IPS-20b (cell line): Measurements from ENCODE around the gene CSMD2.
"Not testable (repeated sequence)": the region's sequence is repeated elsewhere in the genome, so short reads cannot be mapped to it uniquely, and the experiment has no call there.

Experiments
- H3K27ac ChIP-seq: one replicate; pipeline ENCODE4 v1.5.1; 2013; ENCODE audit warnings: low read length
- H3K27me3 ChIP-seq: 2 replicates; pipeline ENCODE4 v1.6.1; 2013; ENCODE audit warnings: mild to moderate bottlenecking, low read length, inconsistent platforms; ENCODE audit not compliant: insufficient read depth
- H3K36me3 ChIP-seq: 2 replicates; pipeline ENCODE4 v1.6.1; 2013; ENCODE audit warnings: low read depth, mild to moderate bottlenecking, inconsistent platforms, low read length, moderate library complexity; ENCODE audit not compliant: insufficient read depth
- H3K4me1 ChIP-seq: 2 replicates; pipeline ENCODE4 v1.6.1; 2013; ENCODE audit warnings: mild to moderate bottlenecking, control low read depth, inconsistent platforms, low read length, moderate library complexity; ENCODE audit not compliant: insufficient read depth
- H3K4me3 ChIP-seq: 2 replicates; pipeline ENCODE4 v1.5.1; 2013; ENCODE audit warnings: mild to moderate bottlenecking, low read length, inconsistent platforms
- H3K9ac ChIP-seq: 2 replicates; pipeline ENCODE4 v1.6.1; 2013; ENCODE audit warnings: low read depth, mild to moderate bottlenecking, inconsistent platforms, low read length, moderate library complexity
- H3K9me3 ChIP-seq: 2 replicates; pipeline ENCODE4 v1.6.1; 2013; ENCODE audit warnings: mild to moderate bottlenecking, low read depth, low read length, inconsistent platforms; ENCODE audit not compliant: insufficient read depth

Gene CSMD2

GRCh38 chr1:33527934-33528333 is 637.1 kb downstream of the CSMD2 start:
- no peak overlapping the region for H3K27ac ChIP-seq
- no peak overlapping the region for H3K9ac ChIP-seq
- no peaks in the 10 kb centered on the region for H3K9me3 ChIP-seq
- peaks cover 4% of the 10 kb centered on the region; the same call in 1 of the 2 replicates for H3K36me3 ChIP-seq
- no peaks in the 10 kb centered on the region for H3K27me3 ChIP-seq
- H3K4me3 ChIP-seq, result no peak overlapping the region
- H3K4me1 ChIP-seq, result no peaks in the 10 kb centered on the region

- no peak overlapping the region for H3K4me3 ChIP-seq
- H3K9ac ChIP-seq, result no peak overlapping the region
- H3K4me1 ChIP-seq, result no peaks in the 10 kb centered on the region
- peaks cover 4% of the 10 kb centered on the region; the same call in 1 of the 2 replicates for H3K36me3 ChIP-seq
- no peaks in the 10 kb centered on the region for H3K27me3 ChIP-seq
- H3K9me3 ChIP-seq, result no peaks in the 10 kb centered on the region
- no peak overlapping the region for H3K27ac ChIP-seq
These were observed 640.4 kb downstream of the CSMD2 start for GRCh38 chr1:33524586-33524985.

GRCh38 chr1:33519240-33519884 is 645.7 kb downstream of the CSMD2 start:
- Histone ChIP-seq H3K9me3 (no peaks in the 10 kb centered on the region), H3K27ac (no peak overlapping the region), H3K9ac (no peak overlapping the region), H3K4me1 (no peaks in the 10 kb centered on the region; the same call in 1 of the 2 replicates), H3K4me3 (no peak overlapping the region), H3K27me3 (no peaks in the 10 kb centered on the region), H3K36me3 (no peaks in the 10 kb centered on the region)

GRCh38 chr1:33517596-33518250 is 647.3 kb downstream of the CSMD2 start:
- Histone ChIP-seq H3K36me3 (no peaks in the 10 kb centered on the region), H3K4me3 (no peak overlapping the region), H3K9me3 (no peaks in the 10 kb centered on the region), H3K27ac (no peak overlapping the region), H3K27me3 (no peaks in the 10 kb centered on the region), H3K4me1 (no peaks in the 10 kb centered on the region; the same call in 1 of the 2 replicates), H3K9ac (no peak overlapping the region)

- H3K4me3 ChIP-seq, result no peak overlapping the region
- no peak overlapping the region for H3K27ac ChIP-seq
- no peak overlapping the region for H3K9ac ChIP-seq
- H3K27me3 ChIP-seq, result no peaks in the 10 kb centered on the region
- H3K9me3 ChIP-seq, result no peaks in the 10 kb centered on the region
- no peaks in the 10 kb centered on the region; the same call in 1 of the 2 replicates for H3K4me1 ChIP-seq
- H3K36me3 ChIP-seq, result no peaks in the 10 kb centered on the region
These were observed 648.0 kb downstream of the CSMD2 start for GRCh38 chr1:33516891-33517567.

- H3K27ac ChIP-seq, result no peak overlapping the region
- H3K9me3 ChIP-seq, result no peaks in the 10 kb centered on the region
- H3K27me3 ChIP-seq, result no peaks in the 10 kb centered on the region
- H3K36me3 ChIP-seq, result no peaks in the 10 kb centered on the region
- no peaks in the 10 kb centered on the region; the same call in 1 of the 2 replicates for H3K4me1 ChIP-seq
- H3K4me3 ChIP-seq, result no peak overlapping the region
- H3K9ac ChIP-seq, result no peak overlapping the region
These were observed 648.6 kb downstream of the CSMD2 start for GRCh38 chr1:33516428-33516827.

GRCh38 chr1:33515607-33516006 is 649.4 kb downstream of the CSMD2 start:
- Histone ChIP-seq H3K27me3 (no peaks in the 10 kb centered on the region), H3K27ac (no peak overlapping the region), H3K4me3 (no peak overlapping the region), H3K4me1 (no peaks in the 10 kb centered on the region; the same call in 1 of the 2 replicates), H3K36me3 (no peaks in the 10 kb centered on the region), H3K9ac (no peak overlapping the region), H3K9me3 (no peaks in the 10 kb centered on the region)

- H3K4me3 ChIP-seq, result no peak overlapping the region
- no peaks in the 10 kb centered on the region; the same call in 1 of the 2 replicates for H3K4me1 ChIP-seq
- H3K9me3 ChIP-seq, result no peaks in the 10 kb centered on the region
- H3K9ac ChIP-seq, result no peak overlapping the region
- H3K27me3 ChIP-seq, result no peaks in the 10 kb centered on the region
- no peaks in the 10 kb centered on the region for H3K36me3 ChIP-seq
- H3K27ac ChIP-seq, result no peak overlapping the region
These were observed 649.9 kb downstream of the CSMD2 start for GRCh38 chr1:33515112-33515511.

GRCh38 chr1:33512226-33513011 is 652.6 kb downstream of the CSMD2 start:
- no peaks in the 10 kb centered on the region for H3K36me3 ChIP-seq
- no peaks in the 10 kb centered on the region for H3K9me3 ChIP-seq
- no peaks in the 10 kb centered on the region for H3K27me3 ChIP-seq
- no peak overlapping the region for H3K4me3 ChIP-seq
- H3K4me1 ChIP-seq, result no peaks in the 10 kb centered on the region; the same call in 1 of the 2 replicates
- H3K27ac ChIP-seq, result no peak overlapping the region
- no peak overlapping the region for H3K9ac ChIP-seq

GRCh38 chr1:33509276-33509675 is 655.8 kb downstream of the CSMD2 start:
- not testable (repeated sequence) for H3K4me3 ChIP-seq, H3K36me3 ChIP-seq, H3K4me1 ChIP-seq, H3K27me3 ChIP-seq, H3K9me3 ChIP-seq, H3K27ac ChIP-seq, H3K9ac ChIP-seq

- Histone ChIP-seq H3K4me1 (no peaks in the 10 kb centered on the region), H3K27ac (no peak overlapping the region), H3K4me3 (no peak overlapping the region), H3K36me3 (no peaks in the 10 kb centered on the region), H3K9ac (no peak overlapping the region), H3K9me3 (no peaks in the 10 kb centered on the region), H3K27me3 (no peaks in the 10 kb centered on the region)
These were observed 656.9 kb downstream of the CSMD2 start for GRCh38 chr1:33508151-33508550.
